GM12873 (cell line): ENCODE measurements around the gene TSEN2.

ENCODE experiments used
- TF ChIP-seq, protein P1 (sequence below): IDR thresholded peaks from 2 replicates; pipeline ENCODE4 v1.5.1; 2012; ENCODE audit warnings: low read depth, mild to moderate bottlenecking, moderate library complexity, low read length, control low read depth; ENCODE audit not compliant: insufficient read depth; ENCODE audit errors: missing control alignments

The TSEN2 gene

DNA sequence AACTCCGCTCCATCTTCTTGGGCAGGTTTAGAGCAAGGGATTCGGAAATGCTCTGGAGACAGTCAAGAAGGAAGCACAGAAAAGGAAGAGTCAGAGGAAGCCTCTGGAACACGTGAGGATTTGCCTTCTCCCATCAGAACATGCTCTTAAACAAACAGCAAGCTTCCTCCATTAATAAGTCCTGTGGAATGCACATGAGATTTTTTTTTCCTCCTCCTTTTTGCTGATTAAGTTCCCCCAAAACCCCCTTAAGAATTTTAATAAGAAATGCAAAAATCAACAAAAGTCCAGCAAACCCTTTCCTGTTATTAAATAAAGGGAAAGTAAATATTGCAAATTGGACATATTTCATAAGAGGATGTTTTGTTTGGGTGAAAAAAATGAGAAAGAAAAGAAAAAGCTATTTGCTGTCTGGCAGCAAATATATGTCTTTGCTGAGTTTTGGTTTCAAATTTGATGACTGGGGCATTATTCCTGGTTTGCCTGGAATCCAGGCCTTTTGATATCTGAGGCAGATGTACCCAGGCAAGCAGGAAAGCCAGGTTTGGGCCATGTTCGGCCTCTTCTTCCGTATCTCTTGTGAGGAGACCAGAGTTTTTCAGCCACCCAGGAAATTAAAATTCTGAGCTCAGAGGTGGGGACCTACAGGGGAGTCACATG lies 7.9 kb upstream of the TSEN2 start:
- TF ChIP-seq, protein P1, sequence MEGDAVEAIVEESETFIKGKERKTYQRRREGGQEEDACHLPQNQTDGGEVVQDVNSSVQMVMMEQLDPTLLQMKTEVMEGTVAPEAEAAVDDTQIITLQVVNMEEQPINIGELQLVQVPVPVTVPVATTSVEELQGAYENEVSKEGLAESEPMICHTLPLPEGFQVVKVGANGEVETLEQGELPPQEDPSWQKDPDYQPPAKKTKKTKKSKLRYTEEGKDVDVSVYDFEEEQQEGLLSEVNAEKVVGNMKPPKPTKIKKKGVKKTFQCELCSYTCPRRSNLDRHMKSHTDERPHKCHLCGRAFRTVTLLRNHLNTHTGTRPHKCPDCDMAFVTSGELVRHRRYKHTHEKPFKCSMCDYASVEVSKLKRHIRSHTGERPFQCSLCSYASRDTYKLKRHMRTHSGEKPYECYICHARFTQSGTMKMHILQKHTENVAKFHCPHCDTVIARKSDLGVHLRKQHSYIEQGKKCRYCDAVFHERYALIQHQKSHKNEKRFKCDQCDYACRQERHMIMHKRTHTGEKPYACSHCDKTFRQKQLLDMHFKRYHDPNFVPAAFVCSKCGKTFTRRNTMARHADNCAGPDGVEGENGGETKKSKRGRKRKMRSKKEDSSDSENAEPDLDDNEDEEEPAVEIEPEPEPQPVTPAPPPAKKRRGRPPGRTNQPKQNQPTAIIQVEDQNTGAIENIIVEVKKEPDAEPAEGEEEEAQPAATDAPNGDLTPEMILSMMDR, result no peak

DNA sequence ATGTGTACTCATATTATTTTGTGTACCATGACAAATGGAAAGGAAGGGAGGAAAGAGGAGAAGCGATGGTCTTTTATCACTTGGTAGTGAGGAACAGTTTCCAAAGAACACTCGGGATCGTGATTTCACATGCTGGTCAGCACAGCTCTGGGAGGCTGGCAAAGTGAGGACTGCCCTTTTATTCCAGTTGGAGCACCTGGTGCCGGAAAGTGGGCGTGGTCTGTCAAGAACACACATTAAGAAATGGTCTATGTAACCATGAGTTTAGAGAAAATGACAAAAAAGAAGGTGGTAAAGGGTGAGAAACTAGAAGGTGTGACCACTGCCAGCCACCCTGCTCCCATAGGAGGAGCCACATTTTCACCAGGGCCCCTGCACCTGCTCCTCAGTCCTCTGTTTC lies 7.0 kb upstream of the TSEN2 start:
- TF ChIP-seq, protein P1, result no peak

DNA sequence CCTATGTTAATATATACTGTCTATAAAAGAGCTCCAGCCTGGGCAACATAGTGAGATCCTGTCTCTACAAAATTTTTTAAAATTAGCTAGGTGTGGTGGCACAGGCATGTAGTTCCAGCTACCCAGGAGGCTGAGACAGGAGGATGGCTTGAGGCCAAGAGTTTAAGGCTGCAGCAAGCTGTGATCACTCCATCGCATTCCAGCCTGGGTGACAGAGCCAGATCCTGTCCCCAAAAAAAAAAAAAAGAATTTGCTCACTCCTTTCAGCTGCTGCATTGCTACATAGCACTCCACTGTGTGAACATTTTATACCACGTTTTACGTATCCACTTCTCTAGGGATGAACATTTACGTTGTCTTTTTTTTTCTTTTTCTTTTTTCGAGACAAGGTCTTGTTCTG lies 6.0 kb upstream of the TSEN2 start:
- TF ChIP-seq, protein P1, result no peak

DNA sequence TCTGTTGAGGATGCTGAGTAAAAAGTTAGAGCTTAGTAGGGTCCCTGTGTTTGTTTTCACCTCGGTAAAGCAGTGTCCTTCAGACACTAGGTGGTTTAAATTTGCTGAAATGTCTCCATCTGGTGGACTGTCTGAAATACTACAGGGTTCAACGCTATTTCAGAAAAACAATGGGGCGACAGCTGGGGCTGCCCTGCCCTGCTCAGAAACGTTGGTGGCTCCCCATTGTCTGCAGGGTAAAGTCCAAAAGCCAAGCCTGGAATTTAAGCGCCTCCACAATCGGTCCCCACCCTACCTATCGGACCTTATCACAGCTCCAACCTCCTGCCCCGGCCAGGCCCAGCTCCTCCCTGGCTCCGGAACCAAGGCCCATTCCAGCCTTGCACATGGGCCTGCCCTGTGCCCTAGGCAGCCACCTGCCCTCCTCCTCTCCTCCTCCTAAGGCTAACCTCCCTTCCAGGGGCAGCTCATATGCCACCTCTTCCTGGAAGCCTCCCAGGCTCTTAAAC lies 4.3 kb upstream of the TSEN2 start:
- TF ChIP-seq, protein P1, result peak; percentile 67

DNA sequence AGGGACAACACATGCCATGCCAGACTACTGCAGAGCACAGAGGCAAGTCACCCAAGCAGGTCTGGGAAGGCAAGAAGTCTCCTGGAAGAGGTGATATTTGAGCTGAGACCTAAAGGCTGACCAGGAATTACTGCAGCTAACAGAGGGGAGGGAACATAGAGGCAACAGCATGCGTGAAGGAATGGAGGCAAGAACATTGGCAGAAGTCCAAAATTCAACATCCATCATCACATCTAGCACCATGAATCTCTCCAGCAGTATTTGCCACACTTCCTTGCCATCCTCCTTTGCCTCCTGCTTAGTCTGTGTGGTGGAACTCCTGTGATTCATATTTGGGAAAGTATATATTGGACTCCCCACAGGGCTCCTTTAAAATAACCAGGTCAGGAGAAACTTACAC lies 870 bp upstream of the TSEN2 start:
- TF ChIP-seq, protein P1, result no peak

DNA sequence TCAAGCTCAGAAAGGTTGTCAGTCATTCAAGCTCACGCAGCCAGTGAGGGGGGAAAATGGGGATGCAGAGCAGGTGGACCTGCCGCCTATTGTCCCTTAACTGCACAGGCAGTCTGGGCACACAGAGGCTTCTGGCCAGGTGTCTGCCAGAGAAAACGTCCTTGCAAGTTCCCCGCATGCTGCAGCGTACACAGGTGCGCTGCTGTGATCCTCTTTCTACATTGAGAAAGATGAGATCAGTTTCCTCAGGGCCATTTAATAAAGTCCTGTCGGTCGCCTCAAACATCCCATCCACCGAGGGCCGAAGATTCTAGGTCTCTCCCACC lies 445 bp upstream of the TSEN2 start:
- TF ChIP-seq, protein P1, result no peak

DNA sequence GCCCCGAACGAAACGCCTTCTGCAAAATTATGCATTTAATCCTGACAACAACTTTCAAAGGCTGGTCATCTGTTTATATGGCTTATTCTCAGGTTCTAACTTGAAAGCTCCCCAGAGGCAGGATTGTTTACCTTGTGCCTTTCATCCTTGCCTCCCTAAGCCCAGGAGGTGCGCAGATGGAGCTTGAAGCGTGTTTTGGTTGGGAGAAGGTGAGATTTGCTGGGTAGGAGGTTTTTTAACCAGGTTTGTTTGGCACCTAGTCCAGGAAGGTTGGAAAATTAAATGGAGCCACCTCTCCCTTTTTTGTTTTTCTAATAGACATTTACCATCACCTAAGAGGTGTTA lies 675 bp downstream of the TSEN2 start:
- TF ChIP-seq, protein P1, result no peak
